Dedifferentiated amniotic fluid mesenchymal stem cell (primary cell): Measurements from ENCODE around the gene HDAC11.
"Not testable (repeated sequence)": the region's sequence is repeated elsewhere in the genome, so short reads cannot be mapped to it uniquely, and the experiment has no call there.

Source experiments
- DNase-seq: peaks from one replicate; pipeline ENCODE4 v3.0.0-alpha.2; 2016; ENCODE audit errors: extremely low spot score

Gene HDAC11

DNA sequence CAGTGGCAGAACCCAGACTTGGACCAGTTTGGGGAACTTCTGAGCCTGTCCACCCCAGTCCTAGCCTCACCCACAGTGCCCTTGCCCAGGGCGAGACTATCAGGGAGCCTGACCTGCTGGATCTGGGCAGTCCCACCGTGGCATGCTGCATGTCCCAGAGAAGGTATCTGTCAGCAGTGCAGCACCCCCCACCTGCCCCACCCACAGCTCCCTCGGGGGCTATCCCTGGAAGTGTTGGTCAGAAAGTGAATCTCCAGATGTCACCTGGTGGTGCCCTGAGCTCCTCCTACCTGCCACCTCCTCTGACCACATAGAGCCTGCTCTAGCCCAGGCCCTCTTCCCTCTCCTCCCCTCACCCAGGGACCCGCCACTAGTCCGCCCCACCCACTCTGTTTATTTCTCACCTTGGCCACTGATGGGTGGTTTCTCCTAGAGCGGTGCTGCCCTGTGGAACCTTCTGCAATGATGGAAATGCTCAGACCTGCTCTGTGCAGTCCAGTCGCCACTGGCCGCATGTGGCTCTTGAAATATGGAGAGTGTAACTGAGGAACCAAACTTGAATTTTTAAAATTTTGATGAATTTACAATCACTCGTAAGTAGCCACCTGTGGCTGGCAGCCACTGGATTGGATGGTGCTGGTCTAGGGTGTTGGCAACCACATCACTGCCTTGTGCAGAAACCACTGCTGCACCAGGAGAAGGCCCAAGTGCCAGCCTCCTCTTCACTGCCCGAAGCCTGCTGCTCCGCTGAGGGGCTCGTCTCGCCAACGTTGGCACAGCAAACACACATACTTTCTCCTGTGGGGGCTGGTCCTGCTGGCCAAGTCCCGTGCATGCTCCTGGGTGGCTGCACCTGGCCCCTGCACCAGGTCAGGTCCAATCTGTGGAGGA lies 13.1 kb downstream of the HDAC11 start:
- DNase-seq = no peak

DNA sequence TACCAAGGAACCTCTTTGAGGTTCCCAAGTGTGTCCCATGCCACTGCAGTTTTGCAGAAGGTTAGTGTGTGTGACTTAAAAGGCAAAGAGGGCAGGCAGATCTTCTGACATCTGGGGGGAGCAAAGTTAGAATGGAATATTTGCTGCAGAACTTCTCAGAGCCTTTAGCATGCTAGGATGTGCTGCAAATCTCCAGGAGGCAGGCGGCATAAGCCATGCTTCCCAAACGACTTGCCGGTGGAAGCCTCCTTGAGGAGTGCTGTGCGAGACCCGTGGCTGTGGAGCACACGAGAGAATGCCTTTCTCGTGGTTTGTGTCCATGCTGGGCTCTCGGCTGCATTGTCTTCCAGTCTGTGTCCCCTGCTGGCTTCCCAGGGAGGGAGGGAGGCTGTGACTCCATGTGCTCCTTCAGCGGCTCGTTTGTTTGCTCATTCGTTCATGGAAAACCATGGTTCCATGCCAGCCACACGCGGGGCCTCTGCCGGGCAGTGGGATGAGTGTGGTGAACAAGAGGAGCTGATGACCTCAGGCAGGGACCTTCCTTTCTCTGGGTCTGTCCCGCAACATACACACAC lies 13.8 kb downstream of the HDAC11 start:
- DNase-seq = no peak

DNA sequence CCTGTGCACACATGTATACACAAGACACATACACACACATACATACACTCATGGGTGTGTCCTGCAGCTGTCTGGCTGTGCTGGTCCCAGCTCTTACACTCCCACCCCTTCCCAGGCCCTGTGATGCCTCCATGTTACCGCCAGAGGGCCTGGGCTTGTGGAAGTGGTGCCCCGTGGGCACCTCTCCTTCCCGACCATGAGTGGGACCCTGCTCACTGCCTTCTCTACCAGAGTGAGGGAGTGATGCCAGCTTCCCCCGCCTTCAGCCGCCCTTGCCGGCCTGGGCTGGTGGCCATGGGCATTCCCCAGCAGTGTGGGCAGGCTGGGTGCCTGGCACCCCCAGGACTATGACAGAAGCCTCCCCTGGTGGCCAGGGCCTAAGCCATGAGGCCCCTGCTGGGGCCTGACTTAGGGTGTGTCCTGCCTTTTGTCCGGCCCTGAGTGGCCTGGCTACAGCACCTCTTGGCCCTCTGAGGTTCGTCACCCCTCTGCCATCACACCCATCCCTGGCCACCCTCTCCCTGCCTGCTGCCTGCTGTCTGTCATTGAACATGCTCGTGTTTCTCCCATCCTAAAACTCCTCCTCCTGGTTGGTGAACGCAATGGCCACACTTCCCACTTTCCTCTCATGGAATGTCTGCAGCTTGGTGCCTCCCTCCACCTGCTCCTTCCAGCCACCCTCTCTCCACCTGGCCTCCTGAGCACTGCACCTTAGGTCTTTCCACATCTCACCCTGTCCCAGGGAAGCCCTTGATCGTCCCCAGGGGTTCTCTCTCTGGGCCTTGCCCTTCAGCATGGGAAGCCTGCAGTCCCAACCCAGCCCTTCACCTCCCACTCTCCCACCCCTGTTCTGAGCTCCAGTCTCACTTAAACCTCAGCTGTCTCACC lies 14.6 kb downstream of the HDAC11 start:
- DNase-seq = no peak

DNA sequence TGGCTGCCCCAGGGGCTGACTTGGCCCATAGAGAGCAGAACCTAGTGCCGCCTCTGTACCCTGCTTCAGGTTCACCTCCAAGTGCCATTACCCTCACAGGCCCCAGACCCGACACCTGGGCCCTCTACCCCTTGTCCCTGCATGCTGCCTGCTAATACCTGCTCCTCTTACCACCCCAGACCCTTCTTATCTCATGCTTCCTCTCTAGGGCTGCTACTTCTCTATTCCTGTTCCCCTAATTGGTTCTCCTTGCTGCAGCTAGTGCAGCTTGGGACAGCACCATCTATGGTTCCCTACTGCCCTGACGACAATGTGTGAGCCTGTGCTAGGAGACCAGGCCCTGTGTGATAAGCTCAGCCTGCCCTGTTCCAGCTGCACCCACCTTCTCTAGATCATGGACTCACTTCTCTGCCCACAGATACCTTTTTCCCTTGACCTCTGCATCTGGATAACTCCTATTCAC lies 15.3 kb downstream of the HDAC11 start:
- DNase-seq = no peak

DNA sequence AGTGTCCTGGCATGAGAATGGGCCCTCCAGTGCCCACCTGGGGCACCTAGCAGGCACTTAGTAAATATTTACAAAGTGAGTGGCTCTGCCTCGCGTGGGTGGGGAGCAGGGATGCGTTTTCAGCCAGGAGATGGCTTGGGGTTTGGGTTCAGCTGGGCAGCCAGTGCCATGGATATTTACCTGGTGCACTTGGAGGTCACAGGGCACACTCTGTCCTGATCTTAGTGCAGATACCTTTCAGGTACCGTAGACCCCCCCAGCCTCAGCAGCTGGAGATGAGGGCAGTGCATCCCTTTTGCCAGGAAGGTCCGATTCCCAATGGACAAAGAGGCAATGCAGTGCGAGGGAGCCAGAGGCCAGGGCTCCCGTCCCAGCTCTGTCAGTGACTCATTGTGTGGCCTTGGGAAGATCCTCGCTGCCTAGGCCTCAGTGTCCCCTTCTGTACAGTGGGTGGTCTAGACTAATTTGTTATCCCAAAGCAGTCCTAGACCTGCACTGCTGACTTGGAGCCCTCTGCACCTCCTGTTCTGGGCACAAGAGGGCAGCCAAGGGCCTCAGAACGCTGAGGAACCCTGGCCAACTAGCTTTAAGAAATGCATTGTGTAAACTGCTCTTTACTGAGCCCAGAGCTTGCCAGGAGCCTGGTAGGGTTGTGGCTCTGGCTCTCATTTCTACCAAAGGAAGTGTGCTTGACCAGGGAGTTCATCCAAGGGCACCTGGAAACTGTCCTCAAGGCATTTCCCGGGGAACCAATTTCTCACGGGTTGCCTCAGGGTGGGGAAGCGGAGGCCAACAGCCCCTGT lies 16.0 kb downstream of the HDAC11 start:
- DNase-seq = peak; percentile 89

DNA sequence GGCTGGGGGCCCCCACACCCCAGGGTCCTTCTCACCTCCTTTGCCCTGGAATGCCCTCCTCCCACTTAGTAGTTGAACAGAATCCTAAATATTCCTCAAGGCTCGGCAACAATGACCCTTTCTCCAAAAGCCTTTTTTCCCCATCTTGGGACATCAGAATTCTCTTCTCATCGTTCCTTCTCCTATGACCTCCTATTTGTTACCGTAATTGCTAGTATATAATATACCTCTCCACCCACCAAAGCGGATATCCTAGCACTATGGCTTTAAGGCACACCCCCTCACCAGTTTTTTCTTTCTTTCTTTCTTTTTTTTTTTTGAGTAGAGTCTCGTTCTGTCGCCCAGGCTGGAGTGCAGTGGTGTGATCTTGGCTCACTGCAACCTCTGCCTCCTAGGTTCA lies 16.8 kb downstream of the HDAC11 start:
- DNase-seq = no peak

DNA sequence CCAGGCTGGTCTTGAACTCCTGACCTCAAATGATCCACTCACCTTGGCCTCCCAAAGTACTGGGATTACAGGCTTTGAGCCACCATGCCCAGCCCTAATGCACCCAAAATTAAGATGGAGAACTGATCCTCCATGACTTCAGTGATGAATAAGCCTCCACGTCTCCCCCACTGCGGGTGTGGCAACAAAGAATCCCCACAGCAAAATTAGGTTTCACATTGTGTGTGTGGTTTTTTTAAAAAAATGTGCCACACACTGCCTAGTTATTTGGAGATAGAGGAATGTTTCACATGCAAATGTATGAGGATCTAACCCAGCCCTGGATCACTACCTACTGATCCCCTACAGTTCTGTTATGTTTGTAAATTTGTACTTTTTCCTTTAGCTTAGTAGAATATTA lies 17.3 kb downstream of the HDAC11 start:
- DNase-seq = peak; percentile 49

DNA sequence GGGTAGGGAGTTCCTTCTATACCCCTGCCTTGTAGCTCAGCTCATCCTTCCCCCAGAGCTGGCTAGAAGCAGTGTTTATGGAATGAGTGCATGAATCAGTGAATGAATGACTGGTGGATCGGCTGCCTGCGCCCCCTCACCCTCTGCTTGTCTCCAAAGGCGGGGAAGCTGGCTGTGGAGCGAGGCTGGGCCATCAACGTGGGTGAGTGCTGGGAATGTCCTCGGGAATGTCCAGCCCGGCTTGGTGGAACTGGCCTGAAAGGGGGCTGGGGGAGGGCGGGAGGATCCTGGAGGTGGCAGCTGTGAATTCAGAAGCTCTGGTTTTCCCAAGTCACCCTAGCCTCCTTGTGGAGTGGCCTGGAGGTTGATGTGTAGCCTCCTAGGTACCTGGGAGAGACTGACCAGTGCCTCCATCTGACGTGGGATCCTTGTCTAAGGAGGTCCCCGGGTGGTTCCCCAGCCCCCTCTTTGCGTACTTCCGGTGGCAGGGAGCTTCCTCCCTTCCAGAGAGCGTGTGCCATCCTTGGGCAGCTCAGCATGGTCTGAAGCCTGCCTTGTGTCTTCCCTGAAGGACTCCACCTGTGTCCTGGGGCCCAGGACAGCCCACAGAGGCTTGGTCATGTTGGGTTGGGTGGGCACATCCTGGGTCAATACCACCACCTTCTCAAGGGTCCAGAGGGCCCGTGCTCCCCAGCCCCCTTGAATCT lies 18.4 kb downstream of the HDAC11 start:
- no peak for DNase-seq

DNA sequence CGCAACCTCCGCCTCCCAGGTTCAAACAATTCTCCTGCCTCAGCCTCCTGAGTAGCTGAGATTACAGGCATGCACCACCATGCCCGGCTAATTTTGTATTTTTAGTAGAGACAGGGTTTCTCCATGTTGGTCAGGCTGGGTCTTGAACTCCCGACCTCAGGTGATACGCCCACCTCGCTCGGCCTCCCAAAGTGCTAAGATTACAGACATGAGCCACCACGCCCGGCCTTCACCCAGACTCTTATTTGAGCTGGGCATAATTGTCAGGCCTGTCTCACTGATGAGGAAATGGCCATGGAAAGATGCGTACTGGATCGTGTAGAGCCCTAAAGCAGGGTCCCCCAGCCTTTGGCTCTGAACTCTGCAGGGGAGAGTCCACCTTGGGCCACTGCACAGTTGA lies 19.1 kb downstream of the HDAC11 start:
- not testable (repeated sequence) for DNase-seq

DNA sequence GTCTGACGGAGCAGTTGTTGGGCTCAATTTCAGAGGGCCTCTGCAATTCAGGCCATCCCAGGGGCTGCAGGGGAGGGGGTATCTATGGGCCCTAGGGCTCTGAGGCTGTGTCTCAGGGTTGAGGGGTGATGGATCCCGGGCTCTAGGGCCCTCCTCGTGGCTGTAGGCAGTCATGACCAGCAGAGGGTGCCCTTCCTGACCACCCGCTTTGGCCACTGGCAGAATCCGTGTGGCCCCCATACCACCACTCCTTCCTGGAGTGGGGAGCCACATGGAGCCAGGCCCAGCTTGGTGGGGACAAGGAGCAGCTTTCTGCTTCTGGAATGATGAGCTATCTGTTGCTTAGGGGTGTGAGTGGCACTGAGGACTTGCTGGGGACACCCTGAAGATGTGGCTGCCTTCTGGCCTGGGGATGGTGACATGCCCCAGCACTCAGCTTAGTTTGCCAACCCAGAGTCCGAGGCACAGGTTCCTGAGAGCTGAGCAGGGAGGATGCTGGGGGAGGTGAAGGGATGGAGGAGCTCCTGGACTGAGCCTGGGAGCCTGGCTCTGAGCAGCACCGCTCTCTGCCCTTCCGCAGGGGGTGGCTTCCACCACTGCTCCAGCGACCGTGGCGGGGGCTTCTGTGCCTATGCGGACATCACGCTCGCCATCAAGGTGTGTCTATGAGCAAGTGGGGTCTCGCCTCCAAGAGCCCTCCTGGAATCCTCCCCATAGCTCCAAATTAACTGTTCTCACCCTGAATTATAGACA lies 20.2 kb downstream of the HDAC11 start:
- DNase-seq = no peak

DNA sequence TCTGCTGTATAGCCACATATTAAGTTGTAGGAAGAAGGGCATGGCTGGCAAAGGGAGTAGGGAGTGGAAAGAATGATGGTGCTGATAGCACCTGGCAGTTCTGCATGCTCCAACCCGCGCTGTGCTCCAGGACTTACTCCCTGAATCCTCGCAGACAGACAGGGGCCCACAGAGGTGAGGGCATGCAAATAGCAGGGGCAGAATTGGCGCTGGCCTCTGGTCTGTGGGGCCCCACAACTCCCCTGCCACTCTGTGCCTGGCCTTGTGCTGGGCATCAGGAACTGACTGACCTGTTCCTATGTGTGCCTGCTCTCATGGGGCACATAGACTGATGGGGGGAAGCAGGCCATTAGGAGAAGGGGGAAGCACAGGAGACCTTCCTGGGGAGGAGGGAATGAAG lies 20.9 kb downstream of the HDAC11 start:
- no peak for DNase-seq

DNA sequence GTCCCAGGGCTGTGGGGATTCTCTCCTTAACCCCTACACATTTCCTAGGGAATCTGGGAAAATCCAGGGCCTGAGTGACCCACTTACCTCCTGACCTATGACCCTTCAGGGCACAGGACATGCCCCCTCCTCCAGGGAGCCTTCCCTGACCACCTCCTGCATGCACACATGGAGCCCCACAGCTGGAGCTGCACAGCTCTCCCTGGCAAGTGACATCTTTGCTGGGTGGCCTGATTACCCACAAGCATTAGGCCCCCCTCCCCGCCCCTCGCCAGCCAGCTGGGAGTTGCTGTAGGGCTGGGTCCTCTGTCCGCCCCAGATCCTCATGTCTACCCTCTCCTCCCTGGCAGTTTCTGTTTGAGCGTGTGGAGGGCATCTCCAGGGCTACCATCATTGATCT lies 21.4 kb downstream of the HDAC11 start:
- no peak for DNase-seq

DNA sequence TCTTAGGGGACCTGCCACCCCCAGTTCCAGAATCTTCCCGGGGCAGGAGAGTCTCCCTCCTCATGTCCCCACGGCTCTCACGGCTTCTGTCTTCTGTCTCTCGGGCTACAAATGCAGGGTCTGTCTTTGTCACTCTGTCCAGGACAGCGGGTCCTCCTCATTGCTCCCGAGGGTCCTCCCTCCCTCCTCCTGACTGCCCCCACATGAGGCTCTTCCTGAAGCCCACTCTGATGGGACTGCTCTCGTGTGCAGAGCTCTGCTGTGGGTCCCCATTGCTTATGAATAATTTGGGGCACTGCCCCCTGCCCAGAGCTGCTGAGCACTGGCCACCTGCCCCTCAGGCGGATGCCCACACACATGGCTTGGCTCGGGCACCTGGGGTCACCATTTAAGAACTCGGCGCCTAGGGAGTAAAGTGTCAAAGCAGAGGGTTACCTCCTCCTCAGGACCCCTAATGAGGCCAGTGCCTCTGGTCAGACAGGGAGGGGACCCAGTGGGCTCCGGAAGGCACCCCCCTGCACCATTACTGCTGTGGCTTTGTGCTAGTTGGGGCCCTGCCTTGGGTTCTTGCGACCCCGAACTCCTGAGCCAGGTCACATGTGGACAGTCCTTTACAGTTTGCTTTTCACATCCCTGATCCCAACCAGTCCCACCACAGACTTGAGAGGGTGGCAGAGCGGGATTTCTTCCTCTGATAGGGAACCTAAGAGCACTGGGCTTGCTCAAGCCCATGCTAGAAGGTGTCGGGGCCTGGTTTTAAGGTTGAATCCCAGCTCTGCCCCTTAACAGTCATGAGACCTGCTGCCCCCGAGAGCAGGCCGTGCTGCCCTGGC lies 22.1 kb downstream of the HDAC11 start:
- DNase-seq = no peak

DNA sequence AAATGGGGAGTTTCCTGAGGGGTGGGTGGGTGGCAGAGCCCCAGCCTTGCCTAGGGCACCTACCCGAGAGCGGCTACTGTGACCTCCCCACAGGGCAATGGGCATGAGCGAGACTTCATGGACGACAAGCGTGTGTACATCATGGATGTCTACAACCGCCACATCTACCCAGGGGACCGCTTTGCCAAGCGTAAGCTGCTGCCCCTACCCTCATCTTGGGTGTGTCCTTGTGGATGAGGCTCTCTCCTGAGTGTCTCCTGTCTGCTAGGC lies 22.6 kb downstream of the HDAC11 start:
- no peak for DNase-seq

DNA sequence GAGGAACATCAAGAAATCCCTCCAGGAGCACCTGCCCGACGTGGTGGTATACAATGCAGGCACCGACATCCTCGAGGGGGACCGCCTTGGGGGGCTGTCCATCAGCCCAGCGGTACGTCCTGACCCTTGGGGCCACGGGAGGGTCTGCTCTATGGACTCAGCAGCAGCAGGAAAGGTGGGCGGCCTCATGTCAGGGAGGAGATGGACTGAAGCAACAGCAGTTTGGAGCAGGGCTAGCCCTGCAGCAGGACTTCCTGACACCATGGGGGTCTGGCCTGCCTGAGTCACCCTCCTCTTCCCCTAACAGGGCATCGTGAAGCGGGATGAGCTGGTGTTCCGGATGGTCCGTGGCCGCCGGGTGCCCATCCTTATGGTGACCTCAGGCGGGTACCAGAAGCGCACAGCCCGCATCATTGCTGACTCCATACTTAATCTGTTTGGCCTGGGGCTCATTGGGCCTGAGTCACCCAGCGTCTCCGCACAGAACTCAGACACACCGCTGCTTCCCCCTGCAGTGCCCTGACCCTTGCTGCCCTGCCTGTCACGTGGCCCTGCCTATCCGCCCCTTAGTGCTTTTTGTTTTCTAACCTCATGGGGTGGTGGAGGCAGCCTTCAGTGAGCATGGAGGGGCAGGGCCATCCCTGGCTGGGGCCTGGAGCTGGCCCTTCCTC lies 24.2 kb downstream of the HDAC11 start:
- no peak for DNase-seq

DNA sequence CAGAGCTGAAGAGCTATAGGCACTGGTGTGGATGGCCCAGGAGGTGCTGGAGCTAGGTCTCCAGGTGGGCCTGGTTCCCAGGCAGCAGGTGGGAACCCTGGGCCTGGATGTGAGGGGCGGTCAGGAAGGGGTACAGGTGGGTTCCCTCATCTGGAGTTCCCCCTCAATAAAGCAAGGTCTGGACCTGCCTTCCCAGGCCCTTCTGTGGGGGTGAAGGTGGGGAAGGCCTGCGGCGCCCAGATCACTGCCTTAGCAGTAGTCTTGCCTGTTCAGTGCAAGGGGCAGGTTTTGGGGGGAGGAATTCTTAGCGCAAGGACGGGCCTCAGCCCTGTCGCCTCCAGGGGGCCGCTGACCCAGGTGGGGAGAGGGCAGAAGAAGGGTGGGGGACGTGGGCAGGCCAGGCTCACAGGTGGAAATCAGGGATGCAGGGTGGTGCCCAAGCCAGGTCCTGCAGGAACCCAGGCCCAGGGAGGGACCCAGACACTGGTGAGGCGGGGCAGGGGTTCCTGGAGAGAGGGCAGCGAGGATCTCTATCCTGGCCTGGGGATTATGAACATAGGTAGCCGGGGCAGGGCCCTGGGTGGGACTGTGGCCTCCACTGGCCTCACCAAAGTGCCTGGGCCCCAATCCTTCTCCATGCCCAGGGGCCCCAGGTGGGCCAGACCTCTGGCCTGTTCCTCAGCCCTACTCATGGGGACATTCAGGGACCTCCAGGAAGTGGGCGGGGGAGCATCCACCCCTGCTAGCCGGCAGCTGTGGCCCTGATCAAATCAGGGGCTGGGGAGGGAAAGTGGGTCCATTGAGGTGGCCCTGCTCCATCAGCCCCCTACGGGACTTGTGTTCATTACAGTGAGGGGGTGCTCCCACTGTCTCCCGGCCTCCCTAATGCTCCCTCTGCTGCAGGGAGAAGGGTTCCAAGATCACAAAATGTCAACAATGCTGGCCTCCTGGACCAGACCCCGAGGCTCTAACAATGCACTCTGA lies 25.3 kb downstream of the HDAC11 start:
- no peak for DNase-seq

DNA sequence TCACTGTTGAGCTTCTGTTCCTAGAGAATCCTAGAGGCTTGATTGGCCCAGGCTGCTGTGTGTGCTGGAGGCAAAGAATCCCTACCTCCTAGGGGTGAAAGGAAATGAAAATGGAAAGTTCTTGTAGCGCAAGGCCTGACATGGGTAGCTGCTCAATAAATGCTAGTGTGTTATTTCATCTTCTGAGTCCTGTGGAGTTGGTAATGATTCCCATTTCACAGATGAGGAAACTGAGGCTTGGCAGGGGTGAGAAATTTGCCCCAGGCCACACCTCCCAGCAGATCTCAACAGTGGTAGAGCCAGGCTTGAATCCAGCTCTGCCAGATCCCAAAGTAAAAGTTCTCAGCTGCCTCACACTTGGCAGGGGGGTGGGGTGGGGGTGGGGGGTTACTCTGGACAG lies 26.1 kb downstream of the HDAC11 start:
- DNase-seq = no peak

DNA sequence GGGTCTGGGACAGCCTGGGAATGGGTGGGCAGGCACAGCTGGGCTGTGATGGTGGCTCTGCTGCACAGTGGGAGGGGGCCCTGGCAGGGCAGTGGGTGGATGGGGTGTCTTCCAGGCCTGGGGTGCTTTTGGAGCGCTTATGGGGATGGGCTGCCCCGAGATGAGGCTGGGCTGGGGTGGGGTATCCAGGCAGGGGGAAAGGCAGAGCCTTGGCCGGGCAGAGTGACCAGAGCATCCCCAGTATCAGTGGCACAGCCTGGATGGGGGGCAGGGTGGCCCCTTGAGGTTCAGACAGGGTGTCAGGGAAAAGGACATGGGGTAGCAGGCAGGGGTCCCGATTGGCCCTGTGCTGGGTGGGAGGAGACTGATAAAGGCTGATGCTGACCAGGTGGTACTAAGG lies 26.6 kb downstream of the HDAC11 start:
- DNase-seq = no peak
